Stimulated activated CD4-positive, alpha-beta T cell treated with anti-CD3 and anti-CD28 coated beads, Interleukin-1b, Interleukin-23, amount 100 ng/mL, for 24 hours (primary cell): Measurements from ENCODE around the gene TCF19.

Source experiments
- DNase-seq, 4 experiments: peaks; one replicate each; pipeline ENCODE4 v3.0.0-alpha.2; 2020; ENCODE audit warnings: low read depth in 4 of 4, low spot score in 1 of 4

Gene TCF19

DNA sequence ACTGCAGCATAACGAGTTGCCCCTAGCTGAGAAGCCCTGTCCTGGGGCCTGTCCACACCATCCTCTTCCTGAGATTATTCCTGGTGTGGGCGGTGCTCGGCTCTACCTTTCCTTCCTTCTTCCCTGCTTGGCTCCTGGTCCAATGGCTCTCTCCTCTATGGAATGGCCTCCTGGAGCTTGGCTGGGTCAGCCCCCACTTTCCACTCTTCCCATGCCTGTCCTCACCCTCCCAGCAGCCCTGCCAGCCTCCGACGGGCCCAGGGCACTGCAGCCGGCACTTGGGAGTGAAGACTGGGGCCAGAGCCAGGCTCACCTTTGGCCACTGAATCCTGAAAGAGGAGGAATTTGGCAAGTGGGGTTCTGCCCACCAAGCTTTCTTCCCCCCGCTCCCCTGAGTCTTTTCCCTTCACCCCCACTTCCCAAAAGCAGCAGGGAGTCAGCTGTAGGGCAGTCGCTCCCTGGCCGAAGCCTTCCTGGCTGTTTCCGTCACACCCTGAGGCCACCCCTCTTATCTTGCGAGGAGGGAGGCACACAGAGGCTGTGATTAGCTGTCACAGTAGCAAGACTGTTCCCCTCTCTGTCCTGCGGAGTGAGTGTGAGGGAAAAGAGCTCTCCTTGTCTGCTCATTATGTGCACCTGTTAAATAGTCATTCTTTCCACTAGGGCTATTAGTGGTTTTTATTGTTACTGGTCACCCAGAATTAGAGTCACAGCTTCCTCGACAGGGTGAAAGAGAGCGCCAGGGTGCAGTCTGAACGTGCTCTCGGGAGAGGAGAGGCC, 31.8 kb upstream of the TCF19 start:
- DNase-seq: no peak

GRCh38 chr6:31128093-31128676, 30.2 kb upstream of the TCF19 start:
- DNase-seq: peak; percentile 42 to 71 (median 58)

DNA sequence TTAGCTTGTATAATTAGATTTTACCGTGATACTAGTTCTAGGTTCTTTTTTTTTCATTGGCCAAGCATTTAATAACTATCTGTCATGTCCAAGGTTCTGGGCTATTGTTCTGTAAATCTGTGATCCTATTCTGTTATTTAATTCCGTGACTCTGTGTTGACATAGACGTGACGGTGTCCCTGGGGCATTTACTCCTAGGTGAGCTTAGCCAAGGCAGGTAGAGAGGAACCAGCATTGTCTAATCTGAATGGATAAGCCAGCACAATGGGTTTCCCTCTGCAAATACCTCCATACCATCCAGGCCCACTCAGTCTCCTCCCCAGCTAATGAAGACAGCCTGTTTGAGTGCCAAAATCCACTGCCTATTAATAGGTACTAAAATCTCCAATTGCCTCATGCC, 29.3 kb upstream of the TCF19 start:
- DNase-seq: no peak

DNA sequence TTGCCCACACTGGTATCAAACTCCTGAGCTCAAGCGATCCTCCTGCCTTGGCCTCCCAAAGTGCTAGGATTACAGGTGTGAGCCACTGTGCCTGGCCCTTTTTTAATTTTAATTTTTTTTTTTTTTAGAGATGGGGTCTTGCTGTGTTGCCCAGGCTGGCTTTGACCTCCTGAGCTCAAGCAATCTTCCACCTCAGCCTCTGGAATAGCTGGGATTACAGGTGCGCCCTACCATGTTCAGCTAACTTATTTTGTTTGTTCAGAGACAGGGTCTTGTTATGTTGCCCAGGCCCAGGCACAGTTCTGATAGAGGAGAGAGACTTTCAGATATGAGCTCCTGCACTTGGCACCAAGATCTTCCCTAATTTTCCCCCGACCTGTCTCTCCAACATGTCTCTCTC, 27.6 kb upstream of the TCF19 start:
- DNase-seq: no peak

DNA sequence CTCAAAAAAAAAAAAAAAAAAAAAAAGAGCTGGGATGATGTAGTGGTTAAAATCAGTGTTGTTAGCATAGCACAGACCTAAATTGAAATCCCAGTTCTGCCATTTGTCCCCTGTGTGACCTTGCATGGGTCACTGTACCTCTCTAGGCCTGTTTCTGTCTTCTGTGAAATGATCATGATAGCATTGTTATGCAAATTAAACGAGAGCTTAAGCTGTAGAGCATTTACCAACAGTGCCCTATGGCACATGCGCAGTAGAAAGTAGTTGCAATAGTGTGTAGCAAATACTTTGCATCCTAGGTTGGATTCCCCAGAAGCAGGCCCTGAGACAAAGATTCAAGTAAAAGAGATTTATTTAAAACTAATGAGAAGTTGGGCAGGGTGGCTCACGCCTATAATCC, 26.8 kb upstream of the TCF19 start:
- DNase-seq: no peak

DNA sequence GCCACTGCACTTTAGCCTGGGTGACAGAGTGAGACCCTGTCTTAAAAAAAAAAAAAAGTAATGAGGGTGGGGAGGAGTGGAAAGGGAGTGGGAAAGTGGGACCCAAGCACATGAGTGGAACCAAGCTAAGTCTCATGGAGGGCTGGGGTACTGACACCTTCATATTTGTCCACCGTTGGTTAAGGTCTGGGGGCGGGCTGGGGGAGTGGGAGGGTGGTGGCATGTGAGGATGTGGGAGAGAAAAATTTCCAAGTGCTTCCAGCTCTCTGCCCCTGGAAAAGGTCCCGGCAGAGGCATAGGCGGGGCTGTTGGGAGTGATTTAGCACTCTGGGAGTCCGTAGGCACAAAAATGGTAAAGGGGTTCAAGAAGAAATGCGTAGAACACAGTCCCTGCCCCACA, 25.6 kb upstream of the TCF19 start:
- no peak for DNase-seq

DNA sequence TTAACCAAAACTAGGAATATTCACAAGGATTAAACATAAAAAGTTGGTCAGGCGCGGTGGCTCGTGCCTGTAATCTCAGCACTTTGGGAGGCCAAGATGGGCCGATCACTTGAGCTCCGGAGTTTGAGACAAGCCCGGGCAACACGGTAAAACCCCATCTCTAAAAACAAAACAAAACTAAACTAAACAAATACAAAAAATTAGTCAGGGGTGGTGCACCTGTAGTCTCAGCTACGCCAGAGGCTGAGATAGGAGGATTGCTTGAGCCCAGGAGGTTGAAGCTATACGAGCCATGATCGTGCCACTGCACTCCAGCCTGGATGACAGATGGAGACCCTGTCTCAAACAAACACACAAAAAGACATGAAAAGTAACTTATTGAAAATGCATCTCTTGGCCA, 22.7 kb upstream of the TCF19 start:
- no peak for DNase-seq

GRCh38 chr6:31138982-31139381, 19.4 kb upstream of the TCF19 start, which contains the start of gene PSORS1C2:
TSS of gene PSORS1C2 (minus strand) at chr6:31139066. CDS start at chr6:31139026, 40 bp downstream.
- DNase-seq: no peak

DNA sequence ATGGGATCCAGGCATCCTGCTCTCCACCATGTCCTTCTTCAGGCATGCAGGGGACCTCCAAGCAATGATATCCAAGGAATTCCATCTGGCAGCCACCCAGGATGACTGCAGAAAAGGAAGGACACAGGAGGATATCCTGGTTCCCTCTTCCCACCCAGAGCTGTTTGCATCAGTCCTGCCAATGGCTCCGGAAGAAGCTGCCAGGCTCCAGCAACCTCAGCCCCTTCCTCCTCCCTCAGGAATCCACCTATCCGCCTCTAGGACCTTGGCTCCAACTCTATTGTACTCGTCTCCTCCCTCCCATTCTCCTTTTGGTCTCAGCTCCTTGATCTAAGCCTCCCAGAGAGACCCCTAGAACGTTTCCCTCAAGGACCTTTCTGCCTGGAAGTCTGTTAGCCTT, 18.8 kb upstream of the TCF19 start:
- DNase-seq: no peak

- DNase-seq: no peak
These were observed 17.7 kb upstream of the TCF19 start for GRCh38 chr6:31140643-31141042.

GRCh38 chr6:31142361-31142761, 16.0 kb upstream of the TCF19 start:
- no peak for DNase-seq

DNA sequence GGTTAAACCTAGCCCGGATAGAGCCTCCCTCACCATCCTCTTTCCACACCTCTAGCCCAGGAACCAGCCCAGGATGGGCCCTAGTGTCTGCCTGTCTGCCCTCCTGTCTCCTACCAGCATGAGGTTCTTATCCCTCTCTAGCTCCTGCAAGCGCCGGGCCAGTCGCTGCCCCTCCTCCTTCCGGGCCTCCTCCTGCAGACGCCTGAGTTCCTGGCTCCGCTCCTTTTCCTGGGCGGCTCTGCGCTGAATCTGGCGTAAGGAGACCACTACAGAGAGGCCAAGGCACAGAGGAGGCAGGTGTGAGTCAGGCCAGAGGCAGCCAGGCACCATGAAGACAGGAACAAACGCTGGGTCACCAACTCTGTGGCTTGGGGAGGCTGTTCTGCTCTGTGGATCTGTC, 15.2 kb upstream of the TCF19 start:
- DNase-seq: no peak

- DNase-seq: no peak
These were observed 14.0 kb upstream of the TCF19 start for GRCh38 chr6:31144296-31144969.

DNA sequence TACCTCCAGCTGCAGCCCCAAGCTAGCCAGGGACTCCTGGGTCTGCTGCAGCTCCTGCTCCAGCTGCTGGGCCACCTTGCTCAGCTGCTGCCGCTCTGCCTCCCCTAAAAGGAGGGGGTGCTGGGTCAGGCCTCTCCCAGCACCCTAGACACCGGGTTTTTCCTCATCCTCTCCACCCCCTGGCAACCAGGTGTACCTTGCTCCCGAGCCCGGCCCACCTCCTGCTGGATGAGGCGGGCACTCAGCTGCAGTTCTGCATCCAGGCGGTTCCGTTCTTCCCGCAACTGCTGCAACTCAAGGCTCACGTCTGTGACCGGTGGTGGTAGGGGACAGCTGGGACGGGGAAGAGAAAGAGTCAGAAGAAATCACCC, 13.4 kb upstream of the TCF19 start:
- DNase-seq: no peak

- DNase-seq: no peak
These were observed 13.0 kb upstream of the TCF19 start for GRCh38 chr6:31145386-31145785.

DNA sequence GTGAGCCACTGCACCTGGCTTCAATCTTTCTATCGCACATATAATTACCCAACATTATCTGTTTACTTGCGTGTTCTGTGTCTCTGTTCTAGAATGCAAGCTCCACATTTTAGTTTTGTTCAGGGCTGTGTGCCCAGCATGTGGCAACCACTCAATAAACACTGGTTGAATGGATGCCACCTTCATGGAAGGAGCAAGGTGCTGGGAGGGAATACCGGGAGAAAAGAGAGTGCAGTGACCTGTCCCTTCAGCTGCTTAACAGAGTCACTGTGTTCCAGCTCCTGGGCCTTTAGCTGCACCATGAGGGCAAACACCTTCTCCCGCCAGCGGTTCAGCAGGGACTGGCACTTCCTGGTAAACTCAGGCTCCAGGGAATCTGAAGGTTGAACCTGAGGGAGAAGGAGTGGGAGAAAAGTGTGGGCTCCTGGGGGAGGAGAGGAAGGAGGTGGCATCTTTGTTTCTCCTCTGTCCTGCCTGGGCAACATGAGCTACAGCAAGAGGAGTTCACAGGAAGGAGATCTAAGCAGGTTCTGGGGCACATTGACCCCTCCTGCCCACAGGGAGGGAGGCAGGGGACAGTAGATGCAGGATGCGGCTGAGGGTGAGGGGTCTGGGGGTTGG, 8.5 kb upstream of the TCF19 start:
- DNase-seq: no peak

GRCh38 chr6:31152781-31153180, 5.6 kb upstream of the TCF19 start:
- no peak for DNase-seq

GRCh38 chr6:31154436-31154835, 4.0 kb upstream of the TCF19 start:
- no peak for DNase-seq

DNA sequence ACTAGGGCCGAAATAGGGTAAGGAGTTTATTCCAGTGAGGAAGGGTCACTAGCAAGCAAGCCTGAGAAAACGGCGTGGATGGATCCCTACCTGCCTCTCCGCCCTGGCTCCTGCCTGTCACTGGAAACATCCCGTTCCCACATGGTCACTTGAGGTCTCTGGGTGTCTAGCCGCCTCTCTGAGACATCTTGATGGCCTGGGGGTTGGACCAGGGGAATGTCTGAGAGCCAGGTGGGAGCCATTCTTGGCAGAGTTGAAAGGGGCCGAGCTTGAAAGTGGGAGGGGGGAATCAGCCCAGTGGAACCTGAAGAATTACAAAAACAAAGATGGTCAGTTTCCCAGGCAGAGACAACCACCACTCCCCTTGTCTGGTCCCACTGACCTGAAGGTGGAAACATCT, 1.7 kb upstream of the TCF19 start:
- no peak for DNase-seq

- no peak for DNase-seq
These were observed 763 bp upstream of the TCF19 start, which contains the start of gene CCHCR1 for GRCh38 chr6:31157513-31158139. TSS of gene CCHCR1 (minus strand) at chr6:31157802. CDS start at chr6:31157600, 202 bp downstream.
